Fibroblast of skin of right quadriceps (primary cell): ENCODE measurements around the gene LTBP1.
"Not testable (repeated sequence)": the region's sequence is repeated elsewhere in the genome, so short reads cannot be mapped to it uniquely, and the experiment has no call there.

ENCODE experiments used
- DNase-seq: peaks from one replicate; pipeline ENCODE4 v3.0.0-alpha.2; 2013

LTBP1 gene

DNA sequence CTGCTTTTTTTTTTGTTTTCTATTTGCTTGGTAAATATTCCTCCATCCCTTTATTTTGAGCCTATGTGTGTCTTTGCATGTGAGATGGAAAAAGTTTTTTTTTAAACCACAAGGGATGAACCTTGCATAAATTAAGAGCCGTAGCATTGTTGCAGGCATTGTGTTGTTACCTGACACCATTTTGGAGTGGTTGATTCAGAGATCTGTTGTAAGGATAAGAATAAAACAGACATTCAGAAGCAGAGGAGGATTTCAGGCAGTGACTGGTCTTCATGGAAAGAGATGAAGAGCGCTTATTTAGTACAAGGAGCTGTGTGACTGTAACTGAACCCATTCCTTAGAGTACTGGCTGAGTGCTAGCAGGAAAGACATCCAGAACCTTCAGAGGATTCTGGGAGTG, 101.2 kb downstream of the LTBP1 start:
- DNase-seq: no peak

DNA sequence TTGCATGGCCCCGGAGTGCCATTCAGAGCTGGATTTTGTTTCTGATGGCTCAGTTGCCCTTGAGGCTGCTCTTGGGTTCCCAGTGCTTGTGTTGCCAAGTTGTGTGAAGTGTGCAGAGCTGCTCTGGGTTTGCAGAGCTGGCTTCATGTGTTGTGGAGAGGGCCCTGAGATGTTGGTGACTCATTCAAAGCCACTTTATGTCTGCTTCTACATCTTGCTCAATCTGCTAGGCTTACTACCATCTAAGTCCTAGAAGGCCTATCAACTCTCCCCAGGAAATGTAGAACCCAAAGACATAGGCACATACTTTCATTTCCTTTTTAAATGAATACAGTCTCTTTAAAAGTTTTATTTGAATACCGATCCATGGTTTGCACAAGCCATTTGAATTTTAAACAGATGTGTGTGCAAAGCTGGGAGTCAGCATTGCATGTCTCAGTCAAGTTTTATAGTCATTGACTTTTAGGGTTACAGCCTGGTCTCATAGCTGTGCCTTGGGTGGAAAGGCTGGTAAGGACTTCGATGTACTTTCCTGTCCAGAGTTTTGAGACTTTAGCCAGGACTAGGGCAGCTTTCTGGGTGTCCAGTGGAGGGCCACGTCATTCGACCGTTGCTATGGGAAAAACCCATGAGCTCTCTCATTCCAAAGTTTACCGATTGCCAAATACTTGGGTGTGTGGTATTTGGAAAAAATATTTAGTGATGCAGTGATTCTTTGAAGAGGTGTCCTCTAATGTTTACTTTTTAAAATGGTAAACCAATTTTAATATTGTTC, 105.0 kb downstream of the LTBP1 start:
- DNase-seq: peak; percentile 84

DNA sequence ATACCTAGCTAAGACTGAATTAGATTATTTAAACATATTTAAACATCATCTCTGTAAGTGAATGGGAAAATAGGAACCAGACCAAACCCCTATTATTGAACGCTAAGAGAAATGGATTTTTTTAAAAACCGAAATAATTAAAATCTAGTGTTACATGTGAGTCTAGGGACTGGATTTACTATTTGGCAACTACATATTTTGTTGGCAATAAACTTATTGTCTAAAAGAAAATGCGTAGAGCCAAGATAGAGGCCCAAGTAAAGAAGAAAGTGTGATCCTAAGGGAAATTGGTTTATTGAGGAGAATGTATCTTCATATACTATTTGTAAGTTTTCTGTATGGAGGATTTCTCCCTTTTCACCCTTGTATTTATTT, 105.6 kb downstream of the LTBP1 start:
- DNase-seq: no peak

DNA sequence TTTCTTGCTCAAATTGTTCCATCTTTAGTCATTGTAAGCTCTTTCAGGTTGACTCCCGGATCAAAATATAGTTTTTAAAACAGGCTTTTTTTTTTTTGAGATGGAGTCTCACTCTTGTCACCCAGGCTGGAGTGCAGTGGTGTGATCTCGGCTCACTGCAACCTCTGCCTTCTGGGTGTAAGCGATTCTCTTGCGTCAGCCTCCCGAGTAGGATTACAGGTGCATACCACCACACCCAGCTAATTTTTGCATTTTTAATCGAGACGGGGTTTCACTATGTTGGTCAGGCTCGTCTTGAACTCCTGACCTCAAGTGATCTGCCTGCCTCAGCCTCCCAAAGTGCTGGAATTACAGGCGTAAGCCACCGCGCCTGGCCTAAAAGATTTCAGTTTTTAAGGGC, 106.0 kb downstream of the LTBP1 start:
- not testable (repeated sequence) for DNase-seq

DNA sequence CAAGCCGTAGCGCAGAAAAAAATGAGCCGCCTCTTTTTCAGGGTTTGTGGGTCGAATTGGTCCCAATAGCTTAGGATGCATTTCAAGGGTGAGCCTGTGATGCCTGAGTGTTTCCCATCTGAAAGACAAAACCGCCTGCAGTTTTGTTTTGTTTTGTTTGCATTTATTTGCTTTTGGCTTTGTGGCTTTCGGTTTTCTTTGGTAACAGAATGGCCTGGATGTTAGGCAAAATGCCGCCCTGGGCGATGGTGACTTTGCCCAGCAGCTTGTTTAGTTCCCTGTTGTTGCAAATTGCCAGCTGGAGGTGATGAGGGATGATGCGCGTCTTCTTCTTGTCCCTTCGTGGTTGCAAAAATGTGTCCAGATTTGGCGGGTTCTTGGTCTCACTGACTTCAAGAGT, 109.4 kb downstream of the LTBP1 start:
- DNase-seq: no peak

DNA sequence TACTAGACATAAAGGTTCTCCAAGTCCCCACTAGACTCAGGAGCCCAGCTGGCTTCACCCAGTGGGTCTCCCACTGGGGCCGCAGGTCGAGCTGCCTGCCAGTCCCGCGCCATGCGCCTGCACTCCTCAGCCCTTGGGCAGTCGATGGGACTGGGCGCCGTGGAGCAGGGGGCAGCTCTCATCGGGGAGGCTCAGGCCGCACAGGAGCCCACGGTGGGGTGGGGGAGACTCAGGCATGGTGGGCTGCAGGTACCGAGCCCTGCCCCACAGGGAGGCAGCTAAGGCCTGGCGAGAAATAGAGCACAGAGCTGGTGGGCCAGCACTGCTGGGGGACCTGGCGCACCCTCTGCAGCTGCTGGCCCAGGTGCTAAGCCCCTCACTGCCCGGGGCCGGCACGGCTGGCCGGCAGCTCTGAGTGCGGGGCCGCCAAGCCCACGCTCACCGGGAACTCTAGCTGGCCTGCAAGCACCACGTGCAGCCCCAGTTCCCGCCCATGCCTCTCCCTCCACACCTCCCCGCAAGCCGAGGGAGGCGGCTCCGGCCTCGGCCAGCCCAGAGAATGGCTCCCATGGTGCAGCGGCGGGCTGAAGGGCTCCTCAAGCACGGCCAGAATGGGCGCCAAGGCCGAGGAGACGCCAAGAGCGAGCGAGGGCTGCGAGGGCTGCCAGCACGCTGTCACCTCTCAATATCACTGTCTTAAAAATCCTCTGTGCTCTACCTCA, 110.7 kb downstream of the LTBP1 start:
- not testable (repeated sequence) for DNase-seq

DNA sequence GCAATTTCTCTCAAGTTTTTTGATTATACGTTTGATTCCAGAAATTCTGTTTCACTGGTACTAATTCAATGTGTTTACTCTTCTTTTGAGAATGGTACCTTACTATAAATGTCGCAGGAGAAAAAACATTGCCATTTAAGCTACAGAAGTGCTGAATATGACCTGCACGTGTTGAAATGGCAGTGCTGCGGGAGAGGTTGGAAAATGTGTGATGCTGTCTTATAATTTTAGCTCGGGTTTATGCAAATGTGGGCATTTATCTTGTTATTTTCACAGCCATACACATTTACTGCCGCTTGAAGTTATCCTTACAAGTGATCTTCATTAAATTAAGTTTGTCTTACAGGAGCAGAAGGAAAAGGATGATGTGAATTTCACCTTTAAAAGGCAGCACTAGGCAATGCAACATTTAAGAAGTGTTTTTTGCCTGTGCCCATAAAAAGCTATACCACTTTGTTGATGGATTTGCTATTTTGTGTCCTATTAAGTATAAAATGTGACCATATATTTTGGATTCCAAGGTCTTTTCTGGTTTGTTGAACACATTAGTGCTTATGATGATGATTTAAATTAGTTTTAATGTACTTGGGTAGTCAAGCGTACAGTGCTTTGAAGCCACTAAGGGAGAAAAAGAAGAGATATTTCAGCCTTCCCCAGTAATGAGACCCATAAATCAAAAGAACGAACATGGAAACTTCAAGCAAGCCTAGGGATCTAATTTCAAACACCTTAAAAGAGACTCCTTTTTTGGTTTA, 112.1 kb downstream of the LTBP1 start:
- no peak for DNase-seq

DNA sequence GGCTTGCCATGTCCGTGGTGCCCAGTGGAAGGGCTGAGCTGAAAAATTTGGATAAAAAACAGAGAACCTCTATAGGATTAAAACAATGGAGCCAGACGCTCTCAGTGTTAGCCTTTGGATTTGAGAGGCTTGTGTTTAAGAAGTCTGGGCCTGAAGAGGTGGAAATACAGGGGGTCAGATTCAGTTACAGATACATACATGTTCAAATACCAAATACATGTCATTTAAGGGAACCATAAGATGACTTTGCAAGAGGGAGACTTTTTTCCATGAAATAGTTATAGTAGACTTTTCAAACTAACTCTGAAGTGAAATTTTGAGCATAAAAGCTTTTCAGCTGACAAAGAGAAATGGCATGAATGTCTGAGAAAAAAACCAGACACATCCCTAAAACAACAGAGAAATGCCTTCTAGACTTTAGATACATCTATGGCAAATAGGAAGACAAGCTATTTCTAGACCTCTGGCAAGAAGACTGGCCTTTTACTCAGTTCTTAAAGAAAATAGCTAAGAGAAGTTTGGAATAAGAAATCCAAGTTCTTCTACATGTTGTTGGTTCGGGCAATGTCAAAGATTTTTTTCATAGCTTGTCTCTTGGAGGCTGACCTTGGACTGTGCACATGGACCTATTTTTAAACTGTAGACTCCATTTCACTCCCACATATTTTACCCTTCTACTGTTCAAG, 112.9 kb downstream of the LTBP1 start:
- DNase-seq: no peak

DNA sequence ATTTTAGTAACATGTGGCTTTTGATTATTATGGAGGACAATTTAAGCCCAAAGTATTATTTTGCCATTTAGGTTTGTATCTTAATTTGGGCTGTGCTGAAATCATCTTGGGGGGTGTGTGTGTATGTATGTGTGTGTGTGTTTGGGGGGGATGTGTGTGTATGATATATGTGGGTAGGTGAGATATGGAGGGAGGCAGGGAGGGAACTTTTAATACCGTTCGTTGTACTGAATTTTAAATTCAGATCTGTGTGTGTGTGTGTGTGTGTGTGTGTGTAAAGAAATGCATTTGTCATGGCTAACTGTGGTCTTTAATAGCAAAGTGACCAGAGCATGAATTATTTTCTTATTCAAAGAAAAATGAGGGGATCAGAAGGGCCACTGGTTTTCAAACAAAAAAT, 113.7 kb downstream of the LTBP1 start:
- DNase-seq: no peak

DNA sequence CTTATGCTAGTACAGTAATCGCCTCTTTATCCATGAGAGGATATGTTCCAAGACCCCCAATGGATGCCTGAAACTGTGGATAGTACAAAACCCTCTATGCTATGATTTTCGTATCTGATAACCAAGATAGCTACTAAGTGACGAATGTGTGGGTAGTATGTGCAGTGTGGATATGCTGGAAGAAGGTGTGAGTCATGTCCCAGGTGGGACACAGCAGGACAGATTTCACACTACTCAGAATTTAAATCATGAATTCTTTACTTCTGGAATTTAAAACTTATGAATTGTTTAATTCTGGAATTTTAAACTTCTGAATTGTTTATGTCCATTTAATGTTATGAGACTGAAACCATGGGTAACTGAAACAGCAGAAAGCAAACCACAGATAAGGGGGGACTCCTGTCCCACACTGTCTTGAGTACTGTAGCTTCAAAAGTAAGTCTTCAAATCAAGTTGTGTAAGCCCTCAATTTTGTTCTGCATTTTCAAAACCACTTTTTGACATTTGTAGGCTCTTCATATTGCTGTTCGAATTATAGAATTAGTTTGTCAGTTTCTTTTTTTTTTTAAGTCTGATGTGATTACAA, 116.0 kb downstream of the LTBP1 start:
- peak; percentile 25 for DNase-seq

DNA sequence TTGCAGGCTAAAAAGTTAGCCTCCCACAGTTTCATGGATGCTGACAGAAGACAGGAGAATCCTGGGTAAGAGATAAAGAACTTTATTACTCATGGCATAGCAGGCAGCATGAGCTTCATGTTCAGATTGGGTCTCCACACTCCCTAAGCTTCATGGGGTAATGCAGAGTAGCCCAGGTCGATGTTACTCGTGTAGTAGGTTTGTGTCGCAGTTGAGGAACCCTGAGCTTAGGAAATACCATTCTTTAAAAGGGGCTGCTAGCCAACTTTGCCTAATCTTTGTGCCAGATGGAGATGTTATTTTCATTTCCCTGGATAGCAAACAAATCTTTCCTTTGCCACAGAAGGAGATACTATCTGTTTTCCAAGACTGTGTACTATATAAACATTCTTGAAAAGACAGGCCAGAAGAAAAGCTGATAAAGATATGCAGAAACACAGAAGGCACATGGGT, 117.6 kb downstream of the LTBP1 start:
- no peak for DNase-seq

DNA sequence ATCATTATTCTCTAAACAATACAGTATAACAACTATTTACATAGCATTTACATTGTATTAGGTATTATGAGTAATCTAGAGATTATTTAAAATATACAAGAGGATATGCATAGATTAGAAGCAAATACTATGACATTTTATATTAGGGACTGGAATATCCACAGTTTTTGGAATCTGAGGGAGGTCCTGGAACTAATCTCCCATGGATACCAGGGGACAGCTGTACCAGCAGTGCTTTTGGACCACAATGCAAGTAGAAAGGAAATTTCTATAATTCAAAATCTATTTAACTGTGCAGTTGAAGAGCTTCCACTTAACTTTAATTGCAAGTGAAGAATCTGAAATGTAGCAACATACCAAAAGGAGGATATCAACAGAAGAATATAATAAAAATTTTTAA, 120.8 kb downstream of the LTBP1 start:
- no peak for DNase-seq

DNA sequence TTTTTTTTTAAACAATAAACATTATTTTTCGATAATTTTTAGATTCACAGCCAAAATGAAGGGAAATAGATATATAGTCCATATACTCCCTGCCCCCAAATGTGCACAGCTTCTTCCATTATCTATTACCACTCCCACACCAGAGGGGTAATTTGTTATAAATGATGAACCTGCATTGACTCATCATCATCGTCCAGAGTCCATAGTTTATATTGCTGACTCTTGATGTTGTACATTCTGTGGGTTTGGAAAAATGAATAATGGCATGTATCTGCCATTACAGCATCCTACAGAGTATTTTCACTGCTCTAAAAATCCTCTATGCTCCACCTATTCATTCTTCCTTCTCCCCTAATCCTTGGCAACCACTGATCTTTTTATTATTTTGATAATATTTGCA, 121.5 kb downstream of the LTBP1 start:
- peak; percentile 90 for DNase-seq

DNA sequence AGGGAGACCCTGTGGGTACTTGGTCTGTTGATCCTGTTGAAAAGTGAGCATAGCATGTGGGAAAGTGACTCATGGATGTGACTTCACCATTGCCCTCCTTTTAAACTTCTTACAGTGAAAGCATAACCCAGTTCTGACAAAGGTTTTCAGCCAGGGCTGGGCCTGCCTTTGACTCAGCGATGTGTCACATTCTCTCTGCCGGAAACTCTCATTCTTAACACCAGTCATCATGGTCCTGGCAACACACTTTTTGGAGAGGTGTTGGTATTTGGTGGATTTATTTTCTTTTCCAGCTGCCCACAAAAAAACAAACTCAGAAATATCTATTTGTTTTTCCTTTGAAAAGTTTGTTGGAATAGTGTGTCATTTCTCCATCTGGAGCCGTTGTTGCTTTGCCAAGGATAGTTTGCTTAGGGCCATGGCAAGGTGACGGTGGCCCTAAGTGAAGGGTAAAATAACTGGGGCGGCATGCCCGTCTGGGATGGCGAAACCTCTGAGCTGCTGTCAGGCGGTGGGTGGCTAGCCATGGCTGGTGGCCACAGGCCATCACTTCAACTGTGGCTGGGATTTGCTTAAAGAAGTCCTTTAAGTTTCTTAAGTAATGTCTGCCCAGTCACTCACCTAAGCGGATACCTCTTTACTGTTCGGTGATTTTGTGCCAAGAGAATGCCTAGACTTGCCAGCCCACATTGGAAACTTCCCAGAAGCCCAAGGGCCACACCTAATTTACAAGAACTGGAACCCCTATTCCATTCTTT, 123.3 kb downstream of the LTBP1 start:
- peak; percentile 99 for DNase-seq

DNA sequence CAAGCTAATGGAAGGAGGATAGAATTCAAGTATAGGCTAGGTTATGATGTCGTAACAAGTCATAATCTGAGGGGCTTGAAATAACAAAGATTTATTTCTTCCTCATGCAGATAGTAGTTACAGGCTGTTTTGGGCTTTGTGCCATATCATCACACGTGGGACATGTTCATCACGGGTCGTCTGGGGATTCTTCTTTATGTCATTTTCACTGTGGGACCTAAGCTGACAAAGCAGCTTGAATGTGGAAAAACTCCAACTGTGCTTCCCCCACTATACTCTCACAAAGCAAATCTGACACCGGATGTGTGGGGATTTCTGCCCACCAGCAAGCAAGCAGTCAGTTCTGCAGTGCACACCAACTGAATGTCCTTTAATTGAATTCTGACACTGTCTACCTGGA, 124.8 kb downstream of the LTBP1 start:
- peak; percentile 52 for DNase-seq

DNA sequence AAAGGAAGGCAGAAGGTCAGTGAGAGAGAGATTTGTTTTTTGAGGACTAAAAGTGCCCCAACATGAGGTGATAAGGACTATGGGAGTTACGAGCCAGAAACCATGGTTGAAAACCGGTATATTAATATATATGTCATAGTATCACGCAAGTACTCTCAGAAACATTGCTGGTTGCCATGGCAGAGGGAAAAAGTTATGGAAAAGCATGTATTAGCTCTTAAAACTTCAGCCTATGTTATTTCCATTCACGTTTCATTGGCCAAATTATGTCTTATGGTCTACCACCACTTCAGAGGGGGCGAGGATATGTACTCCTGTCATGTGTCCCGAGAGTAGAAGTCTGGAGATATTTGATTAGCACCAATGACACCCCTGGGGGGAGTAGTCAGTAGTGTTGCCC, 125.9 kb downstream of the LTBP1 start:
- DNase-seq: no peak

DNA sequence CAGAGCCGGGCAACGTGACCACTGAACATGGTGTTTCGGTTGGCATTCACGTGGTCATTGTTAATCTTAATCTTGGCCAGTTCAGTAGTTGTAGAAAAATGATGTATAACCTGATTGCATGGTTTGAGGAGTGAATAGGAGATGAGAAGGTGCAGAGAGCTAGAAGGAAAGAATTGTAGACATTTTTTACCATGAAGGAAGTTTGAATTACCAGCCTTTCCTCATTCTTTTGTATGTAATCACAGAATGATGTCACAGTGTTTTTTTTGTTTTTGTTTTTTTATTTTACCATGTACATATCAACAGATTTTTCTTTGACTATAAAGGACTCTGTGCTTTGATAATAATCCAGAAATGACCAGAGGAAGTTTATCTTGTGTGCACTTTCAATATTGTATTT, 126.3 kb downstream of the LTBP1 start:
- DNase-seq: no peak

DNA sequence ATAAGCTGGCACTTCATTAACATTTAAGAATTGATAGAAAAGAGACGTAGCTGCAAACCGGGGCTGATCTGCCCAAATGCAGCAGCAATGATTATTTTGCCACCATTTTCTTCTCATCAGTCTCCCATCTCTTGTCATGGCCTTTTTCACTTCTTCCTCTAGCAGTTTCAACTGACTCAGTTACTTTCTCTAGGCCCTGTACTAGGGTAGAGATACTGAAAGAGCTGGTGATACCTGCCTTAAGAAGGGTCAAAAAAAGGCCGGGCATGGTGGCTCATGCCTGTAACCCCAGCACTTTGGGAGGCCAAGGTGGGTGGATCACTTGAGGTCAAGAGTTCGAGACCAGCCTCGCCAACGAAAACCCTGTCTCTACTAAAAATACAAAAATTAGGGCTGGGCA, 127.4 kb downstream of the LTBP1 start:
- DNase-seq: no peak

DNA sequence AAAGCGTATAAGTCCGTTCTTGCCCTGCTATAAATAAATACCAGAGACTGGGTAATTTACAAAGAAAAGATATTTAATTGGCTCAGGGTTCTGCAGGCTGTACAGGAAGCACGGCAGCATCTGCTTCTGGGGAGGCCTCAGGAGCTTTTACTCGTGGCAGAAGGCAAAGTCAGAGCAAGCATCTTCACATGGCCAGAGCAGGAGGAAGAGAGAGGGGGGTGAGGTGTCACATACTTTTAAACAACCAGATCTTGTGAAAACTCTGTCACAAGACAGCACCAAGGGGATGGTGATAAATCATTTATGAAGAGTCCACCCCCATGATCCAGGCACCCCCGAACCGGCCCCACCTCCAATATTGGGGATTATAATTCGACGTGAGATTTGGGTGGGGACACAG, 130.6 kb downstream of the LTBP1 start:
- DNase-seq: no peak

DNA sequence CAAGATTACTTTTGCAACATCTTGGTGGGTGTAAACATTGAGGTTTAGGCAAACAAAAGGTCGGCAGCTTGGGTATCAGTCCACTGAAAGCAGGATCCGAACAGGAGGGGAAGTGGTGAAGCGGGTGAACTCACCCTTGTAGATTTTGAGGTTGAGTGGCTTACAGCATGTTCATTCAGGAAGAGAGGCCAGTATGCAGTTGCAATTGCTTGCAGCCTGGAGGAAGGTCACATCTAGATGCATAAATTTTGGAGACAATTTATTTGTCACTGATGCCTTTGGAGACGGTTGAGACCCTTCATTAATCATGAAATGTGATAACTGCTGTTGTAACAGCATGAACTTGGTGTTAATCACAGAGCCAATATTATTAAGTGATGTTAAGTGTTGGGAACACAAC, 131.1 kb downstream of the LTBP1 start:
- DNase-seq: no peak

DNA sequence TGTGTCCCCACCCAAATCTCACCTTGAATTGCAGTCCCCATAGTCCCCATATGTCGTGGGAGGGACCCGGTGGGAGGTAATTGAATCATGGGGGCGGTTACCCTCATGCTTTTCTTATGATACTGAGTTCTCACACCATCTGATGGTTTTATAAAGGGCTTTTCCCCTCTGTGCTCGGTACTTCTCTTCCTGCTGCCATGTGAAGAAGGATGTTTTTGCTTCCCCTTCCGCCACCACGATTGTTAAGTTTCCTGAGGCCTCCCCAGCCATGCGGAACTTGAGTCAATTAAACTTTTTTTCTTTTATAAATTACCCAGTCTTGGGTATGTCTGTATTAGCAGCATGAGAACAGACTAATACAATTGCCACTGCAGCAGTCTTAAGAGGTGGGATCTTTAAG, 134.9 kb downstream of the LTBP1 start:
- no peak for DNase-seq
